K562 (cell line): ENCODE measurements around the gene MAP3K7.
"Not testable (repeated sequence)": the region's sequence is repeated elsewhere in the genome, so short reads cannot be mapped to it uniquely, and the experiment has no call there.

Experiments
- ATF3 ChIP-seq, 2 experiments: fragments of 450-650 bp in 1 of 2; sonication (generic) in 1 of 2; formaldehyde crosslinking in 1 of 2; IDR thresholded peaks in 1 of 2; conservative IDR thresholded peaks in 1 of 2; 2 replicates each; pipeline versions ENCODE4 v1.6.1 to v1.8.1; 2016 to 2023; ENCODE audit warnings: mild to moderate bottlenecking in 2 of 2, moderate library complexity in 2 of 2, inconsistent platforms in 1 of 2, missing genetic modification reagents in 1 of 2
- BACH1 ChIP-seq: fragments of 200-800 bp; sonication (Bioruptor generic); IDR thresholded peaks from 2 replicates; pipeline ENCODE4 v1.6.1; 2016; ENCODE audit warnings: missing genetic modification characterization, missing compliant biosample characterization
- CEBPB ChIP-seq: fragments of 450-650 bp; IDR thresholded peaks from 2 replicates; pipeline ENCODE4 v1.6.1; 2016; ENCODE audit warnings: missing genetic modification characterization, missing compliant biosample characterization
- EP300 ChIP-seq: IDR thresholded peaks from 2 replicates; pipeline ENCODE4 v1.6.1; 2012; ENCODE audit warnings: low read length, improper control_type of control experiment
- EZH2 ChIP-seq: IDR thresholded peaks from 2 replicates; pipeline ENCODE4 v1.6.1; 2012; ENCODE audit warnings: low read depth, mild to moderate bottlenecking, inconsistent platforms, low read length, borderline replicate concordance
- SFPQ ChIP-seq: fragments of 200-400 bp; formaldehyde crosslinking; IDR thresholded peaks from 2 replicates; pipeline ENCODE4 v1.6.1; 2017; ENCODE audit warnings: mild to moderate bottlenecking, low read depth, low read length, moderate library complexity
- ZNF384 ChIP-seq: IDR thresholded peaks from 2 replicates; pipeline ENCODE4 v1.6.1; 2012; ENCODE audit warnings: low read depth, low read length, improper control_type of control experiment
- ZNF551 ChIP-seq: fragments of 250-450 bp; sonication (Bioruptor Pico); IDR thresholded peaks from 2 replicates; pipeline ENCODE4 v1.5.0; 2021; ENCODE audit warnings: mild to moderate bottlenecking, moderate library complexity
- TF ChIP-seq, protein P1 (sequence below), 3 experiments: IDR thresholded peaks in 2 of 3; conservative IDR thresholded peaks in 1 of 3; 2 replicates each; pipeline ENCODE4 v1.5.1; 2011 to 2012; ENCODE audit warnings: low read length in 3 of 3, mild to moderate bottlenecking in 3 of 3, control low read depth in 2 of 3, improper control_type of control experiment in 1 of 3, inconsistent platforms in 1 of 3, low read depth in 1 of 3, mixed read lengths in 1 of 3, moderate library complexity in 1 of 3; ENCODE audit not compliant: insufficient read depth in 2 of 3
- TF ChIP-seq, protein P2 (sequence below): sonication (generic); formaldehyde crosslinking; IDR thresholded peaks from 2 replicates; pipeline ENCODE4 v1.8.1; 2022; ENCODE audit warnings: missing genetic modification reagents
- TF ChIP-seq, protein P3 (sequence below): IDR thresholded peaks from 2 replicates; pipeline ENCODE4 v1.6.1; 2012; ENCODE audit warnings: low read depth, low read length, improper control_type of control experiment, borderline replicate concordance
- TF ChIP-seq, protein P4 (sequence below): fragments of 450-650 bp; IDR thresholded peaks from 2 replicates; pipeline ENCODE4 v1.6.1; 2016; ENCODE audit warnings: borderline replicate concordance

DNA sequence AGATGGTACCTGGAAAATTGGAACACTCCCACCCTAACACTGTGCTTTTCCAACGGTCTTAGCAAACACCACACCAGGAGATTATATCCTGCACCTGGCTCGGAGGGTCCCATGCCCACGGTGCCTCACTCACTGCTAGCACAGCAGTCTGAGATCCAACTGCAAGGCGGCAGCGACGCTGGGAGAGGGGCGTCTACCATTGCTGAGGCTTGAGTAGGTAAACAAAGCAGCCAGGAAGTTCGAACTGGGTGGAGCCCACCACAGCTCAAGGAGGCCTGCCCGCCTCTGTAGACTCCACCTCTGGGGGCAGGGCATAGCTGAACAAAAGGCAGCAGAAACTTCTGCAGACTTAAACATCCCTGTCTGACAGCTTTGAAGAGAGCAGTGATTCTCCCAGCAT is 24.5 kb downstream of the MAP3K7 start:
- not testable (repeated sequence) for TF ChIP-seq CEBPB (tag); BACH1; EP300; SFPQ; ATF3 (IDR thresholded peaks at IDR 0.05); ATF3 (CRISPR knock-in tag; conservative IDR thresholded peaks at IDR 0.05); ZNF384; EZH2; ZNF551
- TF ChIP-seq, protein P1, sequence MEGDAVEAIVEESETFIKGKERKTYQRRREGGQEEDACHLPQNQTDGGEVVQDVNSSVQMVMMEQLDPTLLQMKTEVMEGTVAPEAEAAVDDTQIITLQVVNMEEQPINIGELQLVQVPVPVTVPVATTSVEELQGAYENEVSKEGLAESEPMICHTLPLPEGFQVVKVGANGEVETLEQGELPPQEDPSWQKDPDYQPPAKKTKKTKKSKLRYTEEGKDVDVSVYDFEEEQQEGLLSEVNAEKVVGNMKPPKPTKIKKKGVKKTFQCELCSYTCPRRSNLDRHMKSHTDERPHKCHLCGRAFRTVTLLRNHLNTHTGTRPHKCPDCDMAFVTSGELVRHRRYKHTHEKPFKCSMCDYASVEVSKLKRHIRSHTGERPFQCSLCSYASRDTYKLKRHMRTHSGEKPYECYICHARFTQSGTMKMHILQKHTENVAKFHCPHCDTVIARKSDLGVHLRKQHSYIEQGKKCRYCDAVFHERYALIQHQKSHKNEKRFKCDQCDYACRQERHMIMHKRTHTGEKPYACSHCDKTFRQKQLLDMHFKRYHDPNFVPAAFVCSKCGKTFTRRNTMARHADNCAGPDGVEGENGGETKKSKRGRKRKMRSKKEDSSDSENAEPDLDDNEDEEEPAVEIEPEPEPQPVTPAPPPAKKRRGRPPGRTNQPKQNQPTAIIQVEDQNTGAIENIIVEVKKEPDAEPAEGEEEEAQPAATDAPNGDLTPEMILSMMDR (IDR thresholded peaks at IDR 0.05 in 2 of 3, conservative IDR thresholded peaks at IDR 0.05 in 1 of 3; ENCODE audit: insufficient read depth in 2 of 3, low read depth in 1 of 3, low read length in 3 of 3): not testable (repeated sequence)
- TF ChIP-seq, protein P2, sequence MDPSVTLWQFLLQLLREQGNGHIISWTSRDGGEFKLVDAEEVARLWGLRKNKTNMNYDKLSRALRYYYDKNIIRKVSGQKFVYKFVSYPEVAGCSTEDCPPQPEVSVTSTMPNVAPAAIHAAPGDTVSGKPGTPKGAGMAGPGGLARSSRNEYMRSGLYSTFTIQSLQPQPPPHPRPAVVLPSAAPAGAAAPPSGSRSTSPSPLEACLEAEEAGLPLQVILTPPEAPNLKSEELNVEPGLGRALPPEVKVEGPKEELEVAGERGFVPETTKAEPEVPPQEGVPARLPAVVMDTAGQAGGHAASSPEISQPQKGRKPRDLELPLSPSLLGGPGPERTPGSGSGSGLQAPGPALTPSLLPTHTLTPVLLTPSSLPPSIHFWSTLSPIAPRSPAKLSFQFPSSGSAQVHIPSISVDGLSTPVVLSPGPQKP (CRISPR knock-in tag): not testable (repeated sequence)
- TF ChIP-seq, protein P3, sequence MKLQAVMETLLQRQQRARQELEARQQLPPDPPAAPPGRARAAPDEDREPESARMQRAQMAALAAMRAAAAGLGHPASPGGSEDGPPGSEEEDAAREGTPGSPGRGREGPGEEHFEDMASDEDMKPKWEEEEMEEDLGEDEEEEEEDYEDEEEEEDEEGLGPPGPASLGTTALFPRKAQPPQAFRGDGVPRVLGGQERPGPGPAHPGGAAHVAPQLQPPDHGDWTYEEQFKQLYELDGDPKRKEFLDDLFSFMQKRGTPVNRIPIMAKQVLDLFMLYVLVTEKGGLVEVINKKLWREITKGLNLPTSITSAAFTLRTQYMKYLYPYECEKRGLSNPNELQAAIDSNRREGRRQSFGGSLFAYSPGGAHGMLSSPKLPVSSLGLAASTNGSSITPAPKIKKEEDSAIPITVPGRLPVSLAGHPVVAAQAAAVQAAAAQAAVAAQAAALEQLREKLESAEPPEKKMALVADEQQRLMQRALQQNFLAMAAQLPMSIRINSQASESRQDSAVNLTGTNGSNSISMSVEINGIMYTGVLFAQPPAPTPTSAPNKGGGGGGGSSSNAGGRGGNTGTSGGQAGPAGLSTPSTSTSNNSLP: not testable (repeated sequence)
- TF ChIP-seq, protein P4, sequence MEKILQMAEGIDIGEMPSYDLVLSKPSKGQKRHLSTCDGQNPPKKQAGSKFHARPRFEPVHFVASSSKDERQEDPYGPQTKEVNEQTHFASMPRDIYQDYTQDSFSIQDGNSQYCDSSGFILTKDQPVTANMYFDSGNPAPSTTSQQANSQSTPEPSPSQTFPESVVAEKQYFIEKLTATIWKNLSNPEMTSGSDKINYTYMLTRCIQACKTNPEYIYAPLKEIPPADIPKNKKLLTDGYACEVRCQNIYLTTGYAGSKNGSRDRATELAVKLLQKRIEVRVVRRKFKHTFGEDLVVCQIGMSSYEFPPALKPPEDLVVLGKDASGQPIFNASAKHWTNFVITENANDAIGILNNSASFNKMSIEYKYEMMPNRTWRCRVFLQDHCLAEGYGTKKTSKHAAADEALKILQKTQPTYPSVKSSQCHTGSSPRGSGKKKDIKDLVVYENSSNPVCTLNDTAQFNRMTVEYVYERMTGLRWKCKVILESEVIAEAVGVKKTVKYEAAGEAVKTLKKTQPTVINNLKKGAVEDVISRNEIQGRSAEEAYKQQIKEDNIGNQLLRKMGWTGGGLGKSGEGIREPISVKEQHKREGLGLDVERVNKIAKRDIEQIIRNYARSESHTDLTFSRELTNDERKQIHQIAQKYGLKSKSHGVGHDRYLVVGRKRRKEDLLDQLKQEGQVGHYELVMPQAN: not testable (repeated sequence)
